Prostate gland (tissue), 2 donors: ENCODE data around the gene RAPGEF4. TPM values are rescaled to one million over a fixed set of nuclear protein-coding genes. Genes with fewer than 3 reads are reported as not detected.

Source experiments
- DNase-seq: peaks from one replicate; pipeline ENCODE4 v3.0.0-alpha.2; 2019; ENCODE audit warnings: low spot score
- H3K27ac ChIP-seq, 2 donors: fragments of 200-600 bp; sonication (generic); 2 replicates each; pipeline ENCODE4 v1.5.1; 2017 to 2019
- H3K27me3 ChIP-seq: fragments of 200-600 bp; sonication (generic); replicated peaks from 2 replicates; pipeline ENCODE4 v1.5.1; 2019; ENCODE audit not compliant: insufficient read depth
- H3K36me3 ChIP-seq, 2 donors: fragments of 200-600 bp; sonication (generic); 1 replicate in 1 of 2; 2 replicates in 1 of 2; pipeline versions ENCODE4 v1.5.1 to v1.8.1; 2017 to 2019
- H3K4me1 ChIP-seq: fragments of 200-600 bp; sonication (generic); replicated peaks from 2 replicates; pipeline ENCODE4 v1.5.1; 2019
- H3K4me3 ChIP-seq, 2 donors: fragments of 200-600 bp; sonication (generic); 2 replicates each; pipeline ENCODE4 v1.5.1; 2017 to 2019
- H3K9me3 ChIP-seq: fragments of 200-600 bp; sonication (generic); 2 replicates; pipeline ENCODE4 v1.5.1; 2017
- POLR2A ChIP-seq: fragments of 450-650 bp; IDR thresholded peaks from one replicate; pipeline ENCODE4 v1.6.1; 2016; ENCODE audit warnings: antibody characterized with exemption, mild to moderate bottlenecking
- POLR2AphosphoS5 ChIP-seq: sonication (generic); formaldehyde crosslinking; IDR thresholded peaks from one replicate; pipeline ENCODE4 v1.6.1; 2017; ENCODE audit warnings: antibody characterized with exemption
- WGBS: methylation state at CpG from one replicate; pipeline ENCODE4 v1.1.5; 2018; 5-methylcytosine and 5-hydroxymethylcytosine counted together
- intact Hi-C: fragments of 100-400 bp; cut with DNase I; formaldehyde crosslinking; loops from one replicate; pipeline ENCODE4 v1.14.2; 2022
- total RNA-seq, 2 donors: library from RNA; depleted of rRNA; stranded (reverse); fragments of >200 nt; gene quantifications; one replicate each; pipeline ENCODE4 v1.1.0, GENCODE V29; 2016
- TF ChIP-seq, protein P1 (sequence below), 4 experiments: fragments of 200-600 bp in 2 of 4; fragments of 450-650 bp in 2 of 4; sonication (generic) in 2 of 4; IDR thresholded peaks; 1 replicate in 3 of 4; 2 replicates in 1 of 4; pipeline ENCODE4 v1.5.1; 2016 to 2019; ENCODE audit warnings: antibody characterized with exemption in 4 of 4, mild to moderate bottlenecking in 2 of 4, moderate library complexity in 2 of 4

RAPGEF4 gene
- total RNA-seq, 2 donors from 2014 or later, result 7.3 to 31.0 TPM

DNA sequence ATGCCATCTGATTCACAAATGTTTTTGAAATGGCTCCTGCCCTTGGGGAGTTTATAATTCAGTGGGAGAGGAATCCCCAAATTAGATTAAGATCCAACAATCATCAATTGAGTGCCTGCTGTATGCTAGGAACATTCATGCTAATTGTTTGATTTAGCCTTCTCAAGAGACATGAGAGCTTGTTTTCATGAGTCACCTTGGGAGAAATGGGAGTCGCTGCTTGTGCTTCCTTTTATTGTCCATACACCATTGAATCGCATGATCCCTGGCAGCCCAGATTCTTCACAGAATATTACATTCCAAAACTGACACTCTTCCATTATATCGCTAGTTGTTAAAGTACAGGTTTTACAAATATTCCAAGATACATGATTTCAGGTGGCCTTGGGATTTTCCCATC lies 234.0 kb downstream of the RAPGEF4 start:
- intact Hi-C loops, result loop anchor here (10.0 kb wide), 3 partner anchors 105 to 475 kb away; partner anchors contain the start of genes CDCA7 and MAP3K20
- no peak for DNase-seq
- Histone ChIP-seq H3K27me3 (no peaks in the 10 kb centered on the region), H3K36me3 (no peaks in the 10 kb centered on the region), H3K9me3 (no peaks in the 10 kb centered on the region), H3K4me3 (no peak overlapping the region), H3K4me1 (no peaks in the 10 kb centered on the region), H3K27ac (no peak overlapping the region)
- 93% methylated on average over 3 of the region's 3 CpGs for WGBS
- no peak for TF ChIP-seq POLR2AphosphoS5
- TF ChIP-seq, protein P1, sequence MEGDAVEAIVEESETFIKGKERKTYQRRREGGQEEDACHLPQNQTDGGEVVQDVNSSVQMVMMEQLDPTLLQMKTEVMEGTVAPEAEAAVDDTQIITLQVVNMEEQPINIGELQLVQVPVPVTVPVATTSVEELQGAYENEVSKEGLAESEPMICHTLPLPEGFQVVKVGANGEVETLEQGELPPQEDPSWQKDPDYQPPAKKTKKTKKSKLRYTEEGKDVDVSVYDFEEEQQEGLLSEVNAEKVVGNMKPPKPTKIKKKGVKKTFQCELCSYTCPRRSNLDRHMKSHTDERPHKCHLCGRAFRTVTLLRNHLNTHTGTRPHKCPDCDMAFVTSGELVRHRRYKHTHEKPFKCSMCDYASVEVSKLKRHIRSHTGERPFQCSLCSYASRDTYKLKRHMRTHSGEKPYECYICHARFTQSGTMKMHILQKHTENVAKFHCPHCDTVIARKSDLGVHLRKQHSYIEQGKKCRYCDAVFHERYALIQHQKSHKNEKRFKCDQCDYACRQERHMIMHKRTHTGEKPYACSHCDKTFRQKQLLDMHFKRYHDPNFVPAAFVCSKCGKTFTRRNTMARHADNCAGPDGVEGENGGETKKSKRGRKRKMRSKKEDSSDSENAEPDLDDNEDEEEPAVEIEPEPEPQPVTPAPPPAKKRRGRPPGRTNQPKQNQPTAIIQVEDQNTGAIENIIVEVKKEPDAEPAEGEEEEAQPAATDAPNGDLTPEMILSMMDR (IDR thresholded peaks at IDR 0.05), result no peak
- no peak for TF ChIP-seq POLR2A

DNA sequence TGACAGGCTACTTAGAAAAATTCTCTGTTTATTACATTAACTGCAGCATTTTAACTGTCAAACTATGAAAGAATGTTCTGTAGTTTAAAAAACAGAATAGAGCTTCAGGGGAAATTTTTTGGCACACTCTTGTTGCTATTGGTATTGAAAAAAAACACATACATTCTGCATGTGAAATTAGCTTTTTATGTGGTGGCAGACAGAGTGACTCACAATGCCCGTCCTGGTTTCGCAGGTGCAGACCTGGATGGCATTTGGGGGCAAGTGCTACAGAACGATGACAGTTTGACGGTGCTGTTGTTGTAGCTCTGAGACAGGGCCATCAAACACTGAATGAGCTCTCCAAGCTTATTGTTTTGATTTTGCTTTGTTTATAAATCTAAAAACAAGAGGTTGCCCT lies 235.0 kb downstream of the RAPGEF4 start:
- intact Hi-C loops, result loop anchor here (10.0 kb wide), 3 partner anchors 104 to 474 kb away; partner anchors contain the start of genes CDCA7 and MAP3K20
- no peak overlapping the region for H3K27ac ChIP-seq
- H3K4me1 ChIP-seq, result no peaks in the 10 kb centered on the region
- no peaks in the 10 kb centered on the region for H3K9me3 ChIP-seq
- 64% methylated on average over 4 of the region's 4 CpGs for WGBS
- H3K4me3 ChIP-seq, result no peak overlapping the region
- TF ChIP-seq, protein P1 (IDR thresholded peaks at IDR 0.05), result no peak
- no peak for TF ChIP-seq POLR2AphosphoS5
- TF ChIP-seq POLR2A, result no peak
- H3K27me3 ChIP-seq, result no peaks in the 10 kb centered on the region
- DNase-seq, result no peak
- H3K36me3 ChIP-seq, result no peaks in the 10 kb centered on the region

DNA sequence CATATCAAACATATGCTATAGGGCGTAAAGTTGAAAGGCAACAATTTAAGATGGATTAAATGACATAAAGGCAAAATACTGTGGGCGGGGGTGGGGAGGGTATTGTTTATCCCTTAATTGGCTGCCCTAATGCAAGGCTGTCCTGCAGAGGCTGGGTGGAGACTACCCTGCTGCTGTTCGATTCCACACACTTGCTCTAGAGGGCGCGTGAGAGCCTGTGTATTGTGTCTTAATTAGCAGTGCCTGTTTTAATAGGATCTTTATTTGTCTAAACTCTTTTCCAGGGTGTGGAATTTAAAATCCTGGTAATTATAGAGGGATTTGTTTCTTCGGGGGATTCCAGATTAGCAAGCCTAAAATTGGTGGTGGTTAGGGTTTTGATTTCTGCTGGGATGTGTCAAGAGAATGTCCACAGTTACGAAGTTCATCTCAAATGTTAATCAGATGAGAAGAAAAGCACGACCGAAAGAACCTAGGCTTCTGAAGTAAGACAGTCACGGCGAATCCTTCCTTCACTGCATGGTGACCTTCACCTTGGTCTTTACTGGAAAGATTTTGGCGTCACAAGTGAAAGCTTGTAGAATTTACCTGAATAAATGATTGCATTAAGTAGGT lies 236.5 kb downstream of the RAPGEF4 start:
- DNase-seq, result no peak
- no peaks in the 10 kb centered on the region for H3K27me3 ChIP-seq
- TF ChIP-seq, protein P1 (IDR thresholded peaks at IDR 0.05), result peak in 1 of 4 experiments; percentile 41
- TF ChIP-seq POLR2A, result no peak
- 78% methylated on average over 12 of the region's 12 CpGs for WGBS
- no peak overlapping the region for H3K4me3 ChIP-seq
- intact Hi-C loops, result loop anchor here (10.0 kb wide), 3 partner anchors 103 to 473 kb away; partner anchors contain the start of genes CDCA7 and MAP3K20
- H3K36me3 ChIP-seq, result no peaks in the 10 kb centered on the region
- no peaks in the 10 kb centered on the region for H3K9me3 ChIP-seq
- H3K4me1 ChIP-seq, result no peaks in the 10 kb centered on the region
- H3K27ac ChIP-seq, result no peak overlapping the region

DNA sequence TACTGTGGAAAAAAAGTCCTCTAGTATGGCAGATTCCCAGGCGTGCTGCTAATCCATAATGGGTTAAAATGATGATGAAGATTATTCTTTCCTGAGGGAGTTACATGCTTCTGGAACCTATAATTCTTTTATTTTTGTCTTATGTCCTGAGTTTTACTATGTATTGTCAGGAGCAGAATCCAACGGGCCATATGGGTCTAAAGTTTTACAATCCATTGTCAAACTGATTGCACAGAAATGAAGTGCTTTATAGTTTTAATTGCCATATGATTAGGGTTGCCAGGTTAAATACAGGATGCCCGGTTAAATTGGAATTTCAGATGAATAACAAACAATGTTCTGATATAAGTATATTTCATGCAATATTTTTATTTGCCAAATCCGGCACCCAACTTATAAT lies 239.1 kb downstream of the RAPGEF4 start:
- WGBS, result 75% methylated on average over 4 of the region's 4 CpGs
- TF ChIP-seq POLR2A (no peak), POLR2AphosphoS5 (no peak)
- TF ChIP-seq, protein P1 (IDR thresholded peaks at IDR 0.05), result no peak
- Histone ChIP-seq H3K4me1 (no peaks in the 10 kb centered on the region), H3K27ac (no peak overlapping the region), H3K27me3 (no peaks in the 10 kb centered on the region), H3K36me3 (no peaks in the 10 kb centered on the region), H3K4me3 (no peak overlapping the region), H3K9me3 (no peaks in the 10 kb centered on the region)
- DNase-seq, result no peak
- intact Hi-C loops, result loop anchor here (5.0 to 10.0 kb wide), 4 partner anchors 48 to 470 kb away; partner anchors contain the start of genes CDCA7 and MAP3K20

DNA sequence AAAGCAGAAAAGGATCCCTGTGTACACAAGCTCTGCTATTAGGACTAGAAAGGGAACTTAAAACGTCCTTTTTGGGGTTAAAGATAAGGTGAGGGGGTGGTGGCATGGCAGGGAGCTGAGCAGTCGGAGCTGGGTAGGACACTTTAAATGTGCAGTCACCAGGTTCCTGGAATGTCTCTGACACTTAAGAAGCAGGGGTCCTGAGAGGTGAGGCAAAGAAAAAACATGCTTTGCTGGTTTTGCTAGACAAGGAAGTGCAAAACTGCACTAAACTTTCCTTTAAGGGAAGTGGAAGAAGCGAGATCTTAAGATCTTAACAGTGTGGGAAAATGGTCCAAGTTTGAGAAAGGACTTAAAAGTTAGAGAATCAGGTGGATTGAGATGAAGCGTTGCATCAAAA lies 240.5 kb downstream of the RAPGEF4 start:
- no peaks in the 10 kb centered on the region for H3K27me3 ChIP-seq
- H3K36me3 ChIP-seq, result no peaks in the 10 kb centered on the region
- intact Hi-C loops, result loop anchor here (5.0 to 10.0 kb wide), 4 partner anchors 46 to 469 kb away; partner anchors contain the start of genes CDCA7 and MAP3K20
- H3K9me3 ChIP-seq, result no peaks in the 10 kb centered on the region
- no peak overlapping the region for H3K27ac ChIP-seq
- 49% methylated on average over 4 of the region's 4 CpGs for WGBS
- H3K4me1 ChIP-seq, result no peaks in the 10 kb centered on the region
- TF ChIP-seq, protein P1 (IDR thresholded peaks at IDR 0.05), result no peak
- no peak for TF ChIP-seq POLR2AphosphoS5
- no peak for TF ChIP-seq POLR2A
- DNase-seq, result no peak
- H3K4me3 ChIP-seq, result no peak overlapping the region
